ENCODE measurements around the gene MX2.
"Not testable (repeated sequence)": the region's sequence is repeated elsewhere in the genome, so short reads cannot be mapped to it uniquely, and the experiment has no call there.

MX2 gene

GRCh38 chr21:41342035-41342434, 19.8 kb upstream of the MX2 start:
- DNase-seq (ENCODE audit: low read depth) = no peak

GRCh38 chr21:41344146-41344545, 17.7 kb upstream of the MX2 start:
- no peak for DNase-seq (ENCODE audit: low read depth)

GRCh38 chr21:41345356-41345755, 16.5 kb upstream of the MX2 start:
- no peak for DNase-seq (ENCODE audit: low read depth)

GRCh38 chr21:41345934-41346685, 15.7 kb upstream of the MX2 start:
- DNase-seq (ENCODE audit: low read depth) = no peak

- DNase-seq (ENCODE audit: low read depth) = no peak
Measured at GRCh38 chr21:41346758-41347157, 15.1 kb upstream of the MX2 start.

GRCh38 chr21:41348434-41348833, 13.4 kb upstream of the MX2 start:
- no peak for DNase-seq (ENCODE audit: low read depth)

GRCh38 chr21:41349126-41349525, 12.7 kb upstream of the MX2 start:
- DNase-seq (ENCODE audit: low read depth) = no peak

- DNase-seq (ENCODE audit: low read depth) = no peak
Measured at GRCh38 chr21:41349619-41350390, 12.0 kb upstream of the MX2 start.

GRCh38 chr21:41350436-41351155, 11.2 kb upstream of the MX2 start:
- DNase-seq (ENCODE audit: low read depth) = no peak

GRCh38 chr21:41357546-41357945, 4.3 kb upstream of the MX2 start:
- no peak for DNase-seq (ENCODE audit: low read depth)

GRCh38 chr21:41358193-41359166, 3.3 kb upstream of the MX2 start:
- no peak for DNase-seq (ENCODE audit: low read depth)

- no peak for DNase-seq (ENCODE audit: low read depth)
Measured at GRCh38 chr21:41359286-41359685, 2.5 kb upstream of the MX2 start.

GRCh38 chr21:41359754-41360071, 2.1 kb upstream of the MX2 start:
- not testable (repeated sequence) for DNase-seq (ENCODE audit: low read depth)

GRCh38 chr21:41360072-41360821, 1.6 kb upstream of the MX2 start:
- DNase-seq (ENCODE audit: low read depth) = no peak

- DNase-seq (ENCODE audit: low read depth) = no peak
Measured at GRCh38 chr21:41361053-41361785, 608 bp upstream of the MX2 start.

- DNase-seq (ENCODE audit: low read depth) = no peak
Measured at GRCh38 chr21:41362605-41363369, 960 bp downstream of the MX2 start.

- DNase-seq (ENCODE audit: low read depth) = no peak
Measured at GRCh38 chr21:41363370-41364270, 1.8 kb downstream of the MX2 start.

GRCh38 chr21:41364308-41364707, 2.5 kb downstream of the MX2 start:
- no peak for DNase-seq (ENCODE audit: low read depth)
